Right lobe of liver (tissue), 6 donors: Measurements from ENCODE around the gene CENPQ. TPM values are rescaled to one million over a fixed set of nuclear protein-coding genes. Genes with fewer than 3 reads are reported as not detected.

Experiments
- ATAC-seq, 4 donors: fragments of 200-7000 bp; cut with Tn5 transposase; one replicate each; pipeline ENCODE4 v1.9.1; 2020; ENCODE audit warnings: mild to moderate bottlenecking in 4 of 4, moderate library complexity in 4 of 4
- DNase-seq, 3 donors: peaks; one replicate each; pipeline ENCODE4 v3.0.0-alpha.2; 2020
- H3K27ac ChIP-seq, 3 donors: fragments of 200-600 bp; one replicate each; pipeline ENCODE4 v1.8.0; 2022
- H3K27me3 ChIP-seq, 2 donors: fragments of 200-600 bp; one replicate each; pipeline ENCODE4 v1.8.0; 2022
- H3K36me3 ChIP-seq, 4 donors: fragments of 200-600 bp; sonication (generic) in 1 of 4; one replicate each; pipeline versions ENCODE4 v1.5.1 to v1.8.0; 2017 to 2022; ENCODE audit warnings: control low read depth in 1 of 4
- H3K4me1 ChIP-seq, 4 donors: fragments of 200-600 bp; sonication (generic) in 1 of 4; one replicate each; pipeline versions ENCODE4 v1.5.1 to v1.8.0; 2017 to 2022; ENCODE audit warnings: control low read depth in 1 of 4
- H3K4me3 ChIP-seq, 3 donors: fragments of 200-600 bp; one replicate each; pipeline ENCODE4 v1.8.0; 2022
- H3K9me3 ChIP-seq, 4 donors: fragments of 200-600 bp; sonication (generic) in 1 of 4; one replicate each; pipeline versions ENCODE4 v1.5.1 to v1.8.0; 2017 to 2022; ENCODE audit warnings: control low read depth in 1 of 4
- CTCF ChIP-seq, 4 donors: fragments of 200-600 bp in 3 of 4; fragments of 450-650 bp in 1 of 4; IDR thresholded peaks; one replicate each; pipeline versions ENCODE4 v1.5.1 to v1.8.0; 2016 to 2022; ENCODE audit warnings: antibody characterized with exemption in 4 of 4, mild to moderate bottlenecking in 2 of 4
- POLR2A ChIP-seq: fragments of 450-650 bp; IDR thresholded peaks from one replicate; pipeline ENCODE4 v1.6.1; 2017; ENCODE audit warnings: antibody characterized with exemption, mild to moderate bottlenecking
- WGBS: methylation state at CpG from one replicate; pipeline ENCODE4 v1.1.6; 2018; ENCODE audit warnings: low coverage, low lambda C conversion rate; ENCODE audit not compliant: insufficient coverage; ENCODE audit errors: missing lambda C conversion rate; 5-methylcytosine and 5-hydroxymethylcytosine counted together
- intact Hi-C, 2 donors: fragments of 100-400 bp; cut with DNase I; formaldehyde crosslinking; loops; one replicate each; pipeline versions ENCODE4 v1.11.2 to v1.14.1; 2022
- total RNA-seq, 6 experiments: library from RNA; depleted of rRNA in 2 of 6; stranded (reverse); fragments of >200 nt in 2 of 6; fragmentation: NEBNext Ultra II Directional in 3 of 6; extraction: Animal tissue kit (Norgen Biotek cat#: 25700) in 3 of 6; gene quantifications; one replicate each; pipeline versions ENCODE4 v1.1.0 to v1.2.4, GENCODE V29; 2016 to 2023
- donor health status: DM: no; HTN: yes; CAD: no.
- donor health status: DM: no; HTN: no; CAD: no.
- donor health status: DM: no; HTN: no; CAD: no.
- donor health status: DM: no; HTN: yes; CAD: no.
- donor health status: DM: no; HTN: yes; CAD: no.

The CENPQ gene
- total RNA-seq, 6 experiments from 2014 or later, result 0.49 to 3.6 (median 1.1) TPM

DNA sequence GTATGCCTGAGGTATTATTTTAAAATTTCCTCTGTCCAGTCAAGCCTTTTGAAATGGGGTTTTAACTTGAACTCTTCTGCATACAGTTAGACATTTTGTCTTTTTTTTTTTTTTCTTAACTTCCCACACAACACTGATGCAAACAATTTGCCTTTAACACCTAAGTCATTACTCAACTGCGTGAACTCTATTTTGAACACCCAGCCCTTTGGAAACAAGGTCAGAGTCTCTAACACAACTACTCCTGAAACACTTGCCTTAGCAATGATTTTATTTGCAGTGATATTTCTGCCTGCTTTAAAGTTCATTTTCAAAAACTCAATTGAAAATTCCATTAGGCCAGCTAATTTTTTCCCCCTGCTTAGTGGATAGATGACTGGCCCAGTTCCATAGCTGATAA, 60.7 kb downstream of the CENPQ start:
- H3K27ac ChIP-seq, result peak overlapping the region in 2 of 3 donors; percentile 67 to 82
- no peaks in the 10 kb centered on the region for H3K27me3 ChIP-seq
- H3K4me1 ChIP-seq, result peaks cover 0 to 57% (median 25%) of the 10 kb centered on the region in 4 donors
- intact Hi-C loops, result no loop called here
- ATAC-seq (peak; percentile 44 to 58 (median 46)), DNase-seq (peak in 1 of 3 donors; percentile 54)
- H3K36me3 ChIP-seq, result no peaks in the 10 kb centered on the region
- no peaks in the 10 kb centered on the region for H3K9me3 ChIP-seq
- TF ChIP-seq CTCF (IDR thresholded peaks at IDR 0.05), result no peak
- no peak for TF ChIP-seq POLR2A
- no peak overlapping the region for H3K4me3 ChIP-seq
- WGBS, result 14% methylated on average over 1 of the region's 1 CpG

- Histone ChIP-seq H3K27me3 (no peaks in the 10 kb centered on the region), H3K36me3 (no peaks in the 10 kb centered on the region), H3K4me3 (no peak overlapping the region), H3K4me1 (peaks cover 0 to 57% (median 25%) of the 10 kb centered on the region in 4 donors), H3K9me3 (no peaks in the 10 kb centered on the region), H3K27ac (peak overlapping the region in 2 of 3 donors; percentile 67 to 82)
- 28% methylated on average over 7 of the region's 7 CpGs for WGBS
- TF ChIP-seq POLR2A, result no peak
- peak in 2 of 4 donors; percentile 27 to 33 for ATAC-seq
- intact Hi-C loops, result no loop called here
- DNase-seq, result peak in 2 of 3 donors; percentile 66 to 69
These were observed 61.4 kb downstream of the CENPQ start for GRCh38 chr6:49524541-49524940.

- Histone ChIP-seq H3K4me3 (no peak overlapping the region), H3K27me3 (no peaks in the 10 kb centered on the region), H3K9me3 (no peaks in the 10 kb centered on the region), H3K27ac (peak overlapping the region; percentile 9 to 82 (median 62)), H3K4me1 (peaks cover 0 to 54% (median 24%) of the 10 kb centered on the region in 4 donors), H3K36me3 (no peaks in the 10 kb centered on the region)
- DNase-seq (peak; percentile 45 to 59 (median 55)), ATAC-seq (peak; percentile 24 to 59 (median 46))
- TF ChIP-seq CTCF (IDR thresholded peaks at IDR 0.05) (no peak), POLR2A (no peak)
- intact Hi-C loops, result no loop called here
- WGBS, result 30% methylated on average over 8 of the region's 12 CpGs
These were observed 63.4 kb downstream of the CENPQ start for GRCh38 chr6:49526598-49526997.

- no peaks in the 10 kb centered on the region for H3K9me3 ChIP-seq
- H3K36me3 ChIP-seq, result no peaks in the 10 kb centered on the region
- WGBS, result 18% methylated on average over 1 of the region's 1 CpG
- H3K27me3 ChIP-seq, result no peaks in the 10 kb centered on the region
- TF ChIP-seq CTCF (IDR thresholded peaks at IDR 0.05), result no peak
- TF ChIP-seq POLR2A, result no peak
- DNase-seq (peak in 1 of 3 donors; percentile 51), ATAC-seq (peak; percentile 40 to 68 (median 52))
- intact Hi-C loops, result no loop called here
- no peak overlapping the region for H3K4me3 ChIP-seq
- peaks cover 0 to 48% (median 21%) of the 10 kb centered on the region in 4 donors for H3K4me1 ChIP-seq
- H3K27ac ChIP-seq, result peak overlapping the region; percentile 9 to 82 (median 62)
These were observed 64.2 kb downstream of the CENPQ start for GRCh38 chr6:49527320-49527719.

GRCh38 chr6:49528571-49528970, 65.4 kb downstream of the CENPQ start:
- H3K9me3 ChIP-seq, result no peaks in the 10 kb centered on the region
- ATAC-seq (no peak), DNase-seq (no peak)
- intact Hi-C loops, result no loop called here
- peaks cover 0 to 38% (median 16%) of the 10 kb centered on the region in 4 donors for H3K4me1 ChIP-seq
- H3K36me3 ChIP-seq, result no peaks in the 10 kb centered on the region
- TF ChIP-seq CTCF (IDR thresholded peaks at IDR 0.05) (no peak), POLR2A (no peak)
- 64% methylated on average over 3 of the region's 3 CpGs for WGBS
- H3K27me3 ChIP-seq, result no peaks in the 10 kb centered on the region
- H3K4me3 ChIP-seq, result no peak overlapping the region
- no peak overlapping the region for H3K27ac ChIP-seq
